ENCODE results near the gene PLCL1.

Gene PLCL1

DNA sequence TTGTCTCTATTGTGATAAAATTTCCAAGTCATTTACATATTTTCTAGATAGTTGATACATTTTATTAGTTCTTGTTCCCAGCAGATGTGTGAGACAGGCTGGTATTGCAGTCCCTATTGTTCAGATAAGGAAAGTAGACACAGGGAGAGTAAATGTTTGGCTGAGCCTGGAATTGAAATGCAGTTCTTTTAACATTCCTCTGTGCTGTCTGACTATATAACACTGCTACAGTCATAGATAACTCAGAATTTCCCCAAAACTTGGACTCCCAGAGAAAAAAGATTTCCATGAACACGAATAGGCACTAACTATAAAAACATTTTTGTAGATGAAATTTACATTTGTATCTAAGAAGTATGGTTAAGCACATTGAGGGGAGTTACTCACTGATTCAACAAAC, 71.4 kb downstream of the PLCL1 start:
- in situ Hi-C loops (cut with MboI; ENCODE audit: low pct_unique_long_range_greater_than_20kb, low sequenced_read_pairs), result no loop called here
- DNase-seq, result no peak

- in situ Hi-C loops (cut with MboI; ENCODE audit: low pct_unique_long_range_greater_than_20kb, low sequenced_read_pairs), result no loop called here
Measured at GRCh38 chr2:197876524-197876923, 72.1 kb downstream of the PLCL1 start.

GRCh38 chr2:197877038-197877437, 72.6 kb downstream of the PLCL1 start:
- DNase-seq, result no peak
- in situ Hi-C loops (cut with MboI; ENCODE audit: low pct_unique_long_range_greater_than_20kb, low sequenced_read_pairs), result no loop called here

More at GRCh38 chr2:197876524-197876923, 72.1 kb downstream of the PLCL1 start:
- DNase-seq, result no peak

GRCh38 chr2:197878792-197879191, 74.4 kb downstream of the PLCL1 start:
- in situ Hi-C loops (cut with MboI; ENCODE audit: low pct_unique_long_range_greater_than_20kb, low sequenced_read_pairs), result no loop called here
- no peak for DNase-seq

DNA sequence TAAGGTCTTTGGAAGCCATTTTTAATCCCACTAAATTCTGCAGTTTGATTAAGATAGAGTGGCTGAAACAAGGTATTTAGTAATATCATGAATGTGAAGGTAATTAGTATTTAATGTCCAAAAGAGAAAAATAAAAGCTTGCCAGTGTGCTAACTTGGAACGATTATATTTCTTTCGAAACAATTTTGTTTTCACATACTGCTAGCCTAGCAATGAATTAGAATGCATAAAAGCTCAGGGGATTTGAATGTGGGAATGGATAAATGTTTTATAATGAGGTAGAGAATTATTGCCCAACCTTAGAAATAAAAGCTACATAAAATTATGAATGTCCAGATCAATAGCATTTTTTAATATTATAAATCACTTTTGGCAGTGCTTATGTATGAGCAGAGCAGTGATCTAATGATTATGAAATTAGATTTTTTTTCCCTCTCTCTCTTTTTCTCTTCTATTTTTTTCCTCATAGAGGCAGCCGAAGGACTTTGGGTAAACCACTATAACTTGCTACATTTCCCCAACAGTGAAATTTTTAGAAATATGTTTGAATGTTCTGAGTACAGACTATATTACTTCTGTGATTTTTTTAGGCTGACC, 75.5 kb downstream of the PLCL1 start:
- DNase-seq, result no peak
- in situ Hi-C loops (cut with MboI; ENCODE audit: low pct_unique_long_range_greater_than_20kb, low sequenced_read_pairs), result no loop called here

GRCh38 chr2:197883354-197884032, 79.1 kb downstream of the PLCL1 start:
- in situ Hi-C loops (cut with MboI; ENCODE audit: low pct_unique_long_range_greater_than_20kb, low sequenced_read_pairs), result no loop called here

DNA sequence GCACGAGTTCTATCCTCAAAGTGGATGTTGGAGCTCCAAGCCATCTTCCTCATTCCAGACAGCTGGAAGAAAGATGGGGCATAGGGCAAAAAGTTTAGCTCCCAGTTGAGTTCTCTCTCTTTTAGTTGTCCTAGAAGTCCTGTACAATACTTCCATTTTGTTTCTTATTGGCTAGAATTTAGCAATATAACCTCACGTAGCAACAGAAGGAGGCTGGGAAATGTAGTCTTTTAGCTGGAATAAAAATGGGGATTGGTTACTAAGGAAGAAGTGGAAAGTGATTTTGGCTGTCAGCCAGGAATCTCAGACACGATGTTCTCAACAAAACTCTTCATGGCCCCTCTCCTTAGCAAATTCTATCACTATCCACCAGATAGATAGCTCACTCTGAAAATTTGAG, 79.9 kb downstream of the PLCL1 start:
- DNase-seq, result no peak
- in situ Hi-C loops (cut with MboI; ENCODE audit: low pct_unique_long_range_greater_than_20kb, low sequenced_read_pairs), result no loop called here

More at GRCh38 chr2:197883354-197884032, 79.1 kb downstream of the PLCL1 start:
- no peak for DNase-seq

DNA sequence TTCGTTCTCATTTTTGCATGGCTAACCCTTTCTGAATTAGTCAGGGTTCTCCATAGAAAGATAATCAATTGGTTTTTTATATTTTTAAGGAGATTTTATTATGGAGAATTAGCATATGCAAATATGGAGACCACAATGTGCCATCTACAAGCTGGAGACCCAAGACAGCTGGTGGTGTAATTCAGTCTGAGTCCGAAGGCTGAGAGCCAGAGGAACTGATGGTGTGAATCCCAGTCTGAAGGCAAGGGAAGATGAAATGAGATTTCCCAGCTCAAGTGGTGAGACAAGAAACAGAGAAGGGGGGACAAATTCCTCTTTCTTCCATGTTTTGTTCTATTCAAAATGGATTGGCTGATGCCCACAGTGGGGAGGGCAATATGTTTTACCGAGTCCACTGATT, 80.7 kb downstream of the PLCL1 start:
- DNase-seq, result no peak
- in situ Hi-C loops (cut with MboI; ENCODE audit: low pct_unique_long_range_greater_than_20kb, low sequenced_read_pairs), result no loop called here

DNA sequence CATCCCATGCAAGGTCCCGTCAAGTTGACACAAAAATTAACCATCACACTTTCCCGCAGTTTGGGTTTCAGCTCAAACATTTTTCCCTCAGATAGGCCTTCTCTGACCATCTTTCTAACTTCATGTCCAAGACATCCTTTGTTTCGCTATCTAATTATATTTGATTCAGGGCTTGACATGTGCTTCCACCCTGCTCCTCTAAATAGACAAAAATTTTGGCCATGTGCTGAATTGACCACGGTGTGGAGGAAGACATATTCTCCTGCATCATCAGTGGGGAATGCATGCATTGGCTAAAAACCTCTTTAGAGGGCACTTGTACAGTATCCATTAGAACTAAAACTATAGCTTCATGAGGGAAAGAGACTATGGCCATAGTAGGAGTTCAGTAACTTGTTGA, 81.2 kb downstream of the PLCL1 start:
- no peak for DNase-seq
- in situ Hi-C loops (cut with MboI; ENCODE audit: low pct_unique_long_range_greater_than_20kb, low sequenced_read_pairs), result no loop called here

DNA sequence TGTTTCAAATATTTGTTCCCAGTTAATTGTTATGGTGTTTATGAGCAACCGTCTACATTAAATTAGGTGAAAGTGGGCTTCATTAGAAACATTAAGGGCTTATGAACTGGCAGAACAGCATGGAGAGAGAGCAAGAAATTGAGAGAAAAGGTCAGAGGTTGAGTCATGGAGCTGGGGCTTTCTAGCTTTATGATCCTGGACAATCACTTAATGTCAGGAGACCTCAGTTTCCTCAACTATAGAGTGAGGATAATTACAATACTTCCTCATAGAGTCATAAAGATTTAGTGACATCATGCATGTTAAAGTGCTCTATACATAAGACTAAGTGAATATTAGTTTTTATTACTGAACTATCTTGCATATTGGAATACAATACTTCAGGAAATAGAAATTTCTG, 83.9 kb downstream of the PLCL1 start:
- in situ Hi-C loops (cut with MboI; ENCODE audit: low pct_unique_long_range_greater_than_20kb, low sequenced_read_pairs), result no loop called here
- no peak for DNase-seq

DNA sequence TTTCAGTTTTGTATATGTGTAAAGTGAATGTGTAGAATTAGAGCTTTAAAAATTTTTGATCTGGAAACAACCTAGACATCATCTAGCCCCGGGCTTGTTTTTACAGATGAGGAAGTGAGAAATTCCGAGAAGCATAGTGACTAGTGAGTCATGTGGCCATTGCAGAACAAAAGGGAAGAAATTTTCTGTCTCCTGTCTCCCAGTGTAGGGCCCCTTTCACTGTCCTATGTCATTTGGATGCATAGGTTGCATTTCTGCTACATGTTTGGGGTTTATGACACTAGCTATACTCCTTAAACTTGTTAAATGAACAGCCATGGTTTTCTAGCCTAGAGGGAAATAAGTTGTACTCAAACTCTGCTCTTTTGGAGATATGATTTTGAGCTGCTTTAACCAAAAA, 84.6 kb downstream of the PLCL1 start:
- in situ Hi-C loops (cut with MboI; ENCODE audit: low pct_unique_long_range_greater_than_20kb, low sequenced_read_pairs), result no loop called here
- DNase-seq, result peak; percentile 77

DNA sequence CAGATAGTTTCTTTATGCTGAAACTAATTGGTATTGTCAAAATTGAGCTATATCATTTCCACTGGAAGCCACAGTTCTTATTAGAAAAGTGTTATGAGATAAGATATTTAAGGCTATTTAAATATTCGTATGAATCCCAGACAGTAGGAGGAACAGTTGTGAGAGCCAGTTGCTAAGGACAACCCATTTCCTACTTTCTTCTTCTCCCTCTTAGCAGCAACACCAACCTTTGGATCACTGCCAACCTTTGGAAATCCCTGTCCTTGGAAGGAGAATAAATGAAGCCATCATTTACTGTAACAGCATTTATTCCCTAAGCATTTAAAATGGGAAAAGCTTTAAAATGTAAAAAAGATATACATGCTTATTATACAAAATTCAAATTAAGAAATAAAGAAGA, 85.8 kb downstream of the PLCL1 start:
- in situ Hi-C loops (cut with MboI; ENCODE audit: low pct_unique_long_range_greater_than_20kb, low sequenced_read_pairs), result no loop called here
- no peak for DNase-seq

GRCh38 chr2:197891897-197892442, 87.6 kb downstream of the PLCL1 start:
- in situ Hi-C loops (cut with MboI; ENCODE audit: low pct_unique_long_range_greater_than_20kb, low sequenced_read_pairs), result no loop called here

DNA sequence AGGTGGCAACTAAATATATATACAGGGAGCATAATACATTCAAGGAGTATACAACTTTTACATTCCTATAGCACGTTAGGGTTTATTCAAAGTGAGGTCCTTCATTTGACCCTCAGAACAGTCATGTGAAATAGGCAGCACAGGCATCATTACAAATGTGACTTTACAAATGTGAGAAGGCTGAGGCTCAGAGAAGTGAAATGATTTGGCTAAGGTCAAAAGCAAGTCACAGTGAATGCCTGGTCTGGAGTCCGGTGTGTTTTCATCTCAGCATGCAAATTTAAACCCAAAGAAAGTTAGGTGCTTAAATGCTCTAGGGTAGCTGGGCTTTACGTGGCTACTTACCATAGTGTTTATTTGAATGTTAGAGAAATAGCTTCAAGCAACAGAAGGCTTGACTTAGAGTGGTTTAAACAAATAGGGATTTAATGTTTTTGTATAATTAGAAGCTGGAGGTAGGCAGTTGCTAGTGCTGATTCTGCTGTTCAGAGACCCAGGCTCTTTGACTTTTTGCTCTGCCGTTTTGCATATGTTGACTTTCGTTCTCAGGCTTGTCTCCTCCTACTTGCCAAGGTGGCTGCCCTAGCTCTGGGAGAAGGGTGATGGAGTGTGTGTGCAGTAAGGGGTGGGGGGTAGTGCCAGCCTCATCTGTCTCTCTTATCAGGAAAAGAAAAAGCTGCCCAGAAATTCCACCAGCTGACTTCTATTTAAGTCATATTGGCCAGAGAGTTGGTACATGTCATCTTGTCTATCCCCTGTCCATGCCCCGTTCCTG, 89.2 kb downstream of the PLCL1 start:
- no peak for DNase-seq
- in situ Hi-C loops (cut with MboI; ENCODE audit: low pct_unique_long_range_greater_than_20kb, low sequenced_read_pairs), result no loop called here

More at GRCh38 chr2:197891897-197892442, 87.6 kb downstream of the PLCL1 start:
- no peak for DNase-seq

DNA sequence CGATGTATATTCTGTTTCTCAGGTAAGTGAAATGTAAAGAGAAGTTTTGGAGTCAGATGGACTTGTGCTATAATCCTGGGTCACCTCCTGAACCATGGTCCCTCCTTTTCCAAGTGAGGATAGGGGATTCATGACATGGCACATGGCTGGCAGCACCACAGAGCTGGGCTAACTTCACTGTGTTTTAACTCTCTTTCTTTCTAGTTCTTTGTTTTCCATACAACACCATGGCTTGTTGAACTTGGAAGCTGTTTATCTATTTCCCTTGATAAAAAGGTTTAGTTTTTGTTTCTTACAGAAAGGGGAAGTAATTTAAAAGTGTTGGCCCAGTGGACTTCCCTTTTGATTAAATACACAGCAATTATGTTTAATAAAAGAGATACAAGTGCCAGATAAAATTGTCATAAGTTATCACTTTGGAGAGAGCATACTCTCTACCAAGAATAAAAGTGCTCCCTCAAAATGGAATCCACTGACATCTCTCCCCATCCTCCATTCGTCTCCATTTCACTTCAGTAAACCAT, 90.4 kb downstream of the PLCL1 start:
- peak; percentile 12 for DNase-seq
- in situ Hi-C loops (cut with MboI; ENCODE audit: low pct_unique_long_range_greater_than_20kb, low sequenced_read_pairs), result no loop called here

DNA sequence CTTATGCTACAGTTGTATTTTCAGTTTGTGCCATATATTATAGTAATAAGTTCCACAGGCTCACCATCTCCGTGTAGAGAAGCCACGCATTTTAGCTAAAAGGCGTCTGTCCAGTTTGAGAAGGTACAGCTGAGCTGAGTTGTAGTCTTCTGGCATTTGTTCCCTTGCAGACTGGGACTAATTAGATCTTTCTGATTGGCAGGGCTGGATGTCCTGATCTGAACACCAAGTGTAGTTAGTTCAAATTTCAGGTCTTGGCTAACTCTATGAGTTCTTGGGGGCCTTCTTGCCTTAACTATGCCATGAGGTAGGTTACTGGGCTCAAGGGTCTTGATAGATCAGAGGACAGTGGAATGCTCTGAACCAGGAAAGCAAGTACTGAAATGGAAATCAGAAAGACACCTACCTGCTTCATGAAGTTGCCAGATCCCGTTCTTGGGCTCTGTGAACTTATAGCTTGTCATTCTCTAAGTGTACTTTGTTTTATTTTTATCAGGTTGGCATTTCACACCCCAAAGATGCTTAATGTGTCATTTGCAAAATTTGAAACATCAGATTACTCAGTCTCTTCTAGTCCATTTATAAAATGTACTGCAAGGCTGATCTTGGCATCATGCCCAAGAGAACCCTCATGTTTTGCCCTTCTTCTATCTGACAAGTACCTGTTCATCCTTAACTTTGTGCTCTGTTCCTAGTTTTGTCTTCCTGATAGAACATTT, 93.7 kb downstream of the PLCL1 start:
- in situ Hi-C loops (cut with MboI; ENCODE audit: low pct_unique_long_range_greater_than_20kb, low sequenced_read_pairs), result no loop called here
- no peak for DNase-seq

DNA sequence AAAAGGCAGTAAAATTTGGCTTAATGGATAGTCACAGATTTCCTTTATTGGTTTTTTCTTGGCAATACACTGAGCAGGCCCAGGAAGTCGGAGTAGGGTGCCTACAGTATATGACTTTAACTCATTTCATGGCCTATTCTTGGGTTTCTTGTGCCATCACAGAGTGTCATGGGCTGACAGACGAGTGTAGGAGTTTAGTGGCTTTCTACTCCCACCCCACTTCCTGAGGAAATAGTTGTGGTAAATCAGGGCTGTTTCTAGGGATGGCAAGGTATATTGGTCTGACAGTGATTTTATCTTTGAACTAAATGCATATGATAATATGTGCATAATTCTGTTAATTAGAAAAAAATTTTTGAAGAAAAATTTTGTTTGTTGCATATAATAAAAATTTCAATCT, 100.1 kb downstream of the PLCL1 start:
- in situ Hi-C loops (cut with MboI; ENCODE audit: low pct_unique_long_range_greater_than_20kb, low sequenced_read_pairs), result no loop called here
- peak; percentile 33 for DNase-seq

- DNase-seq, result no peak
- in situ Hi-C loops (cut with MboI; ENCODE audit: low pct_unique_long_range_greater_than_20kb, low sequenced_read_pairs), result no loop called here
Measured at GRCh38 chr2:197908156-197908555, 103.8 kb downstream of the PLCL1 start.
